Central memory CD4-positive, alpha-beta T cell (primary cell): ENCODE data around the gene ALG1.
"Not testable (repeated sequence)": the region's sequence is repeated elsewhere in the genome, so short reads cannot be mapped to it uniquely, and the experiment has no call there.

ENCODE experiments used
- DNase-seq: peaks from one replicate; pipeline ENCODE4 v3.0.0; 2022

ALG1 gene

DNA sequence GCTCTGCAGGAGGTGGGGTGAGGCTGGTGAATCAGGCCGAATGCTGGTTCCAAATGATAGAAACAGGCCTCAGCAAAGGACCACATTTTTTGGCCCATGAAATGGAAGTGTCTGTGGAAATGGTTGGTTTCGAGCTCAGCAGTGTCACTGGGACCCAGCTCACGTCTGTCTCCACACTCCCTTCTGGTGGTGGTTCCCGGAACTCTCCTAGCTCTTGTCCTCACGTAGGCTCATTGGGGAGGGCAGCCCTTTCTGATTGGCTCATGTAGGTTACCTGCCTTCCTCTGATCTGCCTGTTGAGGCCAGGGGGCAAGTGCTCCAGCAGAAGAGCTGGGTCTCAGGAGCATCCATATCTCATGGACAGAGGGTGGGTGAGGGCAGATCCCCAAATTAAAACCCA is 4.0 kb downstream of the ALG1 start:
- DNase-seq, result no peak

DNA sequence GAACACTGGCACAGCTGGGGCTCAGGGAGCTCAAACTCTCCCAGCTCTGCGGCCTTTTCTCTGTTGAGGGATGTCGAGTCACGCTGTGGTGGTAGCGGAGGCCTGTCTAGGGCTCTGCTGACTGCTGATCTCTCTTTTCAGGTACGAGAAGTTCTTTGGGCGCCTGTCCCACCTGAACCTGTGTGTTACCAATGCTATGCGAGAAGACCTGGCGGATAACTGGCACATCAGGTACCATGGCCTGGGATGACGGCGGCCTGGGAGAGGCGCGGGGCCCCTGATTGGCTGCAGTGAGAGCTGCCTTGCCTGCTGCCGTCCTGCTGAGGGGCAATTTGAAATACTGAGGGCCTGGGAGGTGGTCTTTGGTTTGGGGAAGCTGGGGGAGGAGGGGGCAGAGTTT is 5.7 kb downstream of the ALG1 start:
- DNase-seq, result no peak

- no peak for DNase-seq
Observed at GRCh38 chr16:5078626-5079025, 7.0 kb downstream of the ALG1 start.

- DNase-seq, result not testable (repeated sequence)
Observed at GRCh38 chr16:5080461-5080860, 8.8 kb downstream of the ALG1 start.

- DNase-seq, result not testable (repeated sequence)
Observed at GRCh38 chr16:5080996-5081395, 9.4 kb downstream of the ALG1 start.

DNA sequence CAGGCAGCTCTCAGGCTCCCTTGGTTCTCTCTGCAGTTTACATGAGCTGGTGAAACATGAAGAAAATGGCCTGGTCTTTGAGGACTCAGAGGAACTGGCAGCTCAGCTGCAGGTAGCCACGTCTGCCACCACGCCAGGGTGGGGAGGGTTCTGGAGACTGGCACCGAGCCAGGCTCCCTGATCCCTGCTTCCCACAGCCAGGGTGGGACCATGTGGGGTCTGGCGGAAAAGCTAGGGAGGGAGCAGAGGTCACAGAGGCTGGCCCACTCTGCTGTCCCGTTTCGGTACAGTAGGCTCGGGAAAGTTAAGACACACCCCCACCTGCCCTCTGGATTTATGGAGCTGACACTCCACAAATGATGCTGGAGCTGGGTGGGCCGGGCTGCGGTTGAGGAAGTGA is 12.0 kb downstream of the ALG1 start:
- not testable (repeated sequence) for DNase-seq

DNA sequence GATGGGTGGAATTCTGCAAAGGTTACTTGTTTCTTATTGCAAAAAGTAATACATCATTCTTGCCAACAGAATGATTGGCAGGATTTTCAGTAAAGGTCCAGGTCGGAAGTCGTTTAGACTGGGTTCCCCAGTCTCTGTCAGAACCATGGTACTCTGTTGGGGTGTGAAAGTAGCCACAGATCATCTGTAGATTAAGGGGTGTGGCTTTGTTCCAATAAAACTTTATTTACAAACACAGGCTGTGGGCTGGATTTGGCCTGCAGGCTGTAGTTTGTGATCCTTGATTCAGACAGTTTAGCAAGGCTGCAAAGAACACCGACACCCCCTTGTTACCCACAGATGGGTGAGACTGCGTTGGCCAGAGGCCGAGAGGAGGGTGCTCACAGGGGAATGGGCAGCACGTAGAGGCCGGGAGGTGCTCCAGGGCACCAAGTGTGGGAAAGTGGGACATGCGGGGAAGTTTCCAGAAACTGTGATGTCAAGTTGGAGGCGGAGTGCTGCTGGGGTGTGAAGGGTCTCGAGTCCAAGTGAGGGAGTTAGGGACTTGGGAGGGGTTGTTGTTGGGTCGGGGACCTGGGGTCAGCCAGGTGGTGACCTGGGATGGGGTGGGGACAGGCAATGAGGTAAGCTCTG is 12.6 kb downstream of the ALG1 start:
- DNase-seq, result not testable (repeated sequence)

DNA sequence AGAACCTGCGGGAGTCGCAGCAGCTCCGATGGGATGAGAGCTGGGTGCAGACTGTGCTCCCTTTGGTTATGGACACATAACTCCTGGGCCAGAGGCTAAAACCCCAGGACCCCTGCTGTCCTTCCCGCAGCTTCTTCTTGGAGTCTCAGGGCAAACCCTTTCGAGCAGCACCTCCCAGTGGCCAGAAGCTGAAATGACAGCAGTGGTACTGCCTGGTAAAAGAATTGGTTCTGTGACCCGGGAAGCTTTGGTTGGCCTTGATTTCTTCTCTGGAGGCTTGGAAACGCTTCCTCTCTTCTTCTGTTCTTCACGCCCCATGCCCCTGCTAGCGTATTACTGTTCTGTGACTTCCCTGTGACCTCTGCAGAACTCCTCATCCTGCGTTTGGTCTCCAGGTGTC is 13.2 kb downstream of the ALG1 start:
- DNase-seq, result peak; percentile 44

- DNase-seq, result not testable (repeated sequence)
Observed at GRCh38 chr16:5085716-5086115, 14.1 kb downstream of the ALG1 start.

DNA sequence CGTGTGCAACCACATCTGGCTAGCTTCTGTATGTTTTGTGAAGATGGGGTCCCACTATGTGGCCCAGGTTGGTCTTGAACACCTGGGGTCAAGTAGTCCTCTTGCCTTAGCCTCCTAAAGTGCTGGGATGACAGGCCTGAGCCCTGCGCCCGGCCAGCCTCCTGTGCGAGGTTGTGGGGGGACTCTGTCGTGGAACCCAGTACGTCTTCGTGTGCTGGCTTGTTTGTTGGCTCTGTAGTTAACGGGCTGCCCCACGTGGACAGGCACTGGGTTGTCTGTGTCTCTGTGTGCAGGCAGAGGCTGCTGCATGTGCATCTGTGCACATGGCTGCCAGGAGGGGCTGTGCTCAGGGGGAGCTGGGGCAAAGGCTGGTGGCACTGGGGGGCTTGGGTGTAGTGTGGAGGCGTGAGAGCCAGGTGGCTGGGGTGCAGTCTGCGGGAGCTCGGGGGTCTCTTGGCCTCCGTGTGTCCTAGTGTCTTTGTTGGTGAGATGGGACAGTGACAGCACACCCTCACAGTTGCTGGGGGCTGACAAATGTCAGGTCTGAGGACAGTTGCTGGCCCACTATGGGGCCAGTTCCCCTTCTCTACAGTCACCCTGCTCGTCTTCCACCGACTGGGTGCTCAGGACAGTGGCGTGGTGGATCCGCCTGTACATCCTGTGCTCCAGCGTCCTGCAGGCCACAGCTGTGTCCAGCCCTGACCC is 16.6 kb downstream of the ALG1 start:
- DNase-seq, result not testable (repeated sequence)

- DNase-seq, result not testable (repeated sequence)
Observed at GRCh38 chr16:5088936-5089335, 17.3 kb downstream of the ALG1 start.

- not testable (repeated sequence) for DNase-seq
Observed at GRCh38 chr16:5089911-5090555, 18.4 kb downstream of the ALG1 start.

- not testable (repeated sequence) for DNase-seq
Observed at GRCh38 chr16:5090592-5090991, 18.9 kb downstream of the ALG1 start.

DNA sequence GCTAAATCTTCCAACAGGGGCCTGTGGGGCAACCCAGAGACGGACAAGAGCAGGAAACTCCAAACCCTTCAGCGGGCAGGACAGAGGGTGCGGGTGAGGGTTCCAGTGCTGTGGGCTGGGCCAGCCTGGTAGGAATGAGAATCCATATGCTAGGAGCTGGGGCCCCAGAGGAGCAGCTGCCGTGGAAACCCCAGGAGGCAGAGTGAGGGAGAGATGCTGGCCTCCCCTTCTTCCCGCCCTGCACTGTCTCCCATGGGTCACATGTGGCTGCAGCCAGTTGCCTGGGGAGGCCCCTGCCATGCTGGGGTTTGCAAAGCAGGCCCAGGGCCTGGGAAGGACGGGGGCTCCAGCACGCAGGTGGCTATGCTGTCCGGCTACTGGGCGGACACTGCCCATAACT is 21.4 kb downstream of the ALG1 start:
- DNase-seq, result not testable (repeated sequence)

- not testable (repeated sequence) for DNase-seq
Observed at GRCh38 chr16:5093746-5094145, 22.1 kb downstream of the ALG1 start.

GRCh38 chr16:5095145-5095830 is 23.6 kb downstream of the ALG1 start:
- DNase-seq, result not testable (repeated sequence)

- not testable (repeated sequence) for DNase-seq
Observed at GRCh38 chr16:5096437-5097060, 24.9 kb downstream of the ALG1 start.

DNA sequence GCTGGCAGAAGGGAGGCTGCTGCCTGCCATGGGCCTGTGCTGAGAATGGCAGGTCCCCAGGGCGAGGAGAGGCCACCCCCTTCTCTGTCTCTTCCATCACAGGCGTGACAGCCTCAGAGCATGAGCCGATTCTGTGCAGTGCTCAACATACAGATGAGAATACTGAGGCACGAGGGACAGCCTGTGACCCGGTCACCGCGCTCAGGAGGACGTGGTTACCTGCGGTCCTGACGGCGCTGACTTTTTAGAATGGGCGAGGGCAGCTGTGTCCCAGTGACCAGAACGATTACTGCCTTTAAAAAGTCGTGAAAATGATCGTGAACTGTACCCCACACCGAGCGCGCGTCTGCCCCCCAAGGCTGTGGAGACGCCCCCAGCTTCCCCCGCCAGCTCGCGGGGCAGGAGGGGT is 25.4 kb downstream of the ALG1 start:
- DNase-seq, result peak; percentile 44

- not testable (repeated sequence) for DNase-seq
Observed at GRCh38 chr16:5097470-5098220, 26.0 kb downstream of the ALG1 start, which contains the start of gene EEF2KMT. Gene EEF2KMT, minus strand, starts transcription at chr16:5097795. Its CDS starts 56 bp downstream, at chr16:5097739.

DNA sequence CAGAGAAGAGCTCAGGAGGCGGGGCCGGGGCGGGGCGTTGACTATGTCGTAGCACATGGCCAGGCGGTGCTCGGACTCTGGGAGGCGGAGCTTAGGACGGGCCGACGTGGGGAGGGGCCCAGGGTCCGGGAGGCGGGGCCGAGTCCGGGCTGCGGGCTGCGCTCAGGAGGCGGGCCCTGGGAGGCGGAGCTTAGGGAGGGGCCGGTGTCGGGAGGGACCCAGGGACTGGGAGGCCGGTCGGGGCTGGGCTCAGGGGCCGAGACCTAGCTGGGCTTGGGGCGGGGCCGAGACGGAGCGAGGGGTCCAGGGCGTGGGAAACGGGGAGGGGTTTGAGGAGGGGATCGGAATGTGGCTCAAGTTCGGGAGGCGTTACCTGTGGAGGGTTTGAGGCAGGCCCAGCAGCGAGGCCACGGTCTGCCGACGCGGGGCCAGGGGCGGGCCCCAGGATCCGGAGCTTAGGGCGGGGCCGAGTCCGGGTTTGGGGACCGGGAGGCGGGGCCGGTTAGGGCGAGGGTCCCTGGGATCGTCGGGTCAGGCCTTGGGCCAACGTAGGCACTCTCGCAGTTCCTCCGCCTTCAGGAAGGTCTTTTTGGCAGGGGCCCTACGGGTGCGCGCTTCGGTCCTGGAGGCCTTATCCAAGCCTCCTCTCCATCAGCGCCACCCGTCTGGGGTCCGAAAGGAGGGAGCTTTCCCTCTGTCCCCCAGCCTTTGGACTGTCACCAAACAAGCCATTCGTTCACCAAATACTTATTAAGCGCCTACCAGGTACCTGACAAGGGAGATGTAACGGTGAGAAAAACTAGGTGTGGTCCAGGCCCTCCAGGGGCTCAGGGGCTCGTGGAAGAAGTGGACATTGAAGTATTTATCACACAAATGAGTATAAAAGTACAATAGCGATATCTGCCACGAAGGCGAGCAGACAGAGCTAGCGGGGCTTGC is 26.8 kb downstream of the ALG1 start:
- peak; percentile 96 for DNase-seq

- not testable (repeated sequence) for DNase-seq
Observed at GRCh38 chr16:5099174-5099573, 27.5 kb downstream of the ALG1 start.
